NCI-H1105 (cell line): ENCODE measurements around the gene STX8.
A peak's percentile ranks its signal among the peaks of the same experiment; 100 is the strongest.

ENCODE experiments used
- DNase-seq: peaks from one replicate; lab custom pipeline; 2025; lab: John Stamatoyannopoulos, UW

STX8 gene

GRCh38 chr17:9439851-9440250 is 135.8 kb downstream of the STX8 start:
- DNase-seq = no peak

GRCh38 chr17:9436630-9437029 is 139.0 kb downstream of the STX8 start:
- no peak for DNase-seq

- no peak for DNase-seq
Observed at GRCh38 chr17:9435165-9435564, 140.5 kb downstream of the STX8 start.

GRCh38 chr17:9434642-9435057 is 141.0 kb downstream of the STX8 start:
- DNase-seq = no peak

- DNase-seq = no peak
Observed at GRCh38 chr17:9432934-9433421, 142.6 kb downstream of the STX8 start.

GRCh38 chr17:9432134-9432885 is 143.3 kb downstream of the STX8 start:
- DNase-seq = no peak

GRCh38 chr17:9431620-9432019 is 144.0 kb downstream of the STX8 start:
- DNase-seq = no peak

GRCh38 chr17:9427465-9428315 is 147.9 kb downstream of the STX8 start:
- DNase-seq = no peak

GRCh38 chr17:9424071-9424640 is 151.5 kb downstream of the STX8 start:
- DNase-seq = no peak

- DNase-seq = no peak
Observed at GRCh38 chr17:9421525-9421924, 154.1 kb downstream of the STX8 start.

GRCh38 chr17:9419932-9420453 is 155.6 kb downstream of the STX8 start:
- no peak for DNase-seq

GRCh38 chr17:9414471-9414870 is 161.1 kb downstream of the STX8 start:
- no peak for DNase-seq

- DNase-seq = no peak
Observed at GRCh38 chr17:9410737-9411136, 164.9 kb downstream of the STX8 start.

GRCh38 chr17:9410301-9410700 is 165.3 kb downstream of the STX8 start:
- no peak for DNase-seq

GRCh38 chr17:9409878-9410277 is 165.7 kb downstream of the STX8 start:
- DNase-seq = no peak

GRCh38 chr17:9408868-9409829 is 166.5 kb downstream of the STX8 start:
- DNase-seq = no peak

- DNase-seq = no peak
Observed at GRCh38 chr17:9408381-9408780, 167.2 kb downstream of the STX8 start.

GRCh38 chr17:9406046-9406606 is 169.5 kb downstream of the STX8 start:
- no peak for DNase-seq

GRCh38 chr17:9403257-9403656 is 172.4 kb downstream of the STX8 start:
- DNase-seq = no peak

GRCh38 chr17:9402590-9403199 is 172.9 kb downstream of the STX8 start:
- DNase-seq = peak; percentile 13

GRCh38 chr17:9401434-9401833 is 174.2 kb downstream of the STX8 start:
- DNase-seq = no peak
